ENCODE measurements around the gene COMMD1.
"Not testable (repeated sequence)": the region's sequence is repeated elsewhere in the genome, so short reads cannot be mapped to it uniquely, and the experiment has no call there.

COMMD1 gene

GRCh38 chr2:62118160-62118559 is 212.7 kb downstream of the COMMD1 start:
- H3K4me1 ChIP-seq (ENCODE audit: control insufficient read depth, insufficient read depth, low read length) = peaks cover 14% of the 10 kb centered on the region
- no peak overlapping the region for H3K9ac ChIP-seq (ENCODE audit: low read length)
- no peaks in the 10 kb centered on the region for H3K27me3 ChIP-seq (ENCODE audit: control insufficient read depth, insufficient read depth, low read length)
- no peak overlapping the region for H3K27ac ChIP-seq (ENCODE audit: low read depth, low read length)
- no peaks in the 10 kb centered on the region for H3K36me3 ChIP-seq (ENCODE audit: control insufficient read depth, insufficient read depth, low read length)
- H3K4me3 ChIP-seq (ENCODE audit: low read depth, low read length) = no peak overlapping the region
- no peaks in the 10 kb centered on the region for H3K9me3 ChIP-seq (ENCODE audit: control insufficient read depth, insufficient read depth, low read depth, low read length)

GRCh38 chr2:62119311-62119974 is 214.0 kb downstream of the COMMD1 start:
- peaks cover 11% of the 10 kb centered on the region for H3K4me1 ChIP-seq (ENCODE audit: control insufficient read depth, insufficient read depth, low read length)
- no peaks in the 10 kb centered on the region for H3K9me3 ChIP-seq (ENCODE audit: control insufficient read depth, insufficient read depth, low read depth, low read length)
- no peak overlapping the region for H3K9ac ChIP-seq (ENCODE audit: low read length)
- H3K36me3 ChIP-seq (ENCODE audit: control insufficient read depth, insufficient read depth, low read length) = no peaks in the 10 kb centered on the region
- no peak overlapping the region for H3K4me3 ChIP-seq (ENCODE audit: low read depth, low read length)
- H3K27ac ChIP-seq (ENCODE audit: low read depth, low read length) = no peak overlapping the region
- no peaks in the 10 kb centered on the region for H3K27me3 ChIP-seq (ENCODE audit: control insufficient read depth, insufficient read depth, low read length)

GRCh38 chr2:62126239-62126638 is 220.8 kb downstream of the COMMD1 start:
- not testable (repeated sequence) for H3K4me3 ChIP-seq (ENCODE audit: low read depth, low read length); H3K27ac ChIP-seq (ENCODE audit: low read depth, low read length); H3K36me3 ChIP-seq (ENCODE audit: control insufficient read depth, insufficient read depth, low read length); H3K9me3 ChIP-seq (ENCODE audit: control insufficient read depth, insufficient read depth, low read depth, low read length); H3K9ac ChIP-seq (ENCODE audit: low read length); H3K4me1 ChIP-seq (ENCODE audit: control insufficient read depth, insufficient read depth, low read length); H3K27me3 ChIP-seq (ENCODE audit: control insufficient read depth, insufficient read depth, low read length)

GRCh38 chr2:62133320-62133823 is 227.9 kb downstream of the COMMD1 start:
- no peak overlapping the region for H3K9ac ChIP-seq (ENCODE audit: low read length)
- no peaks in the 10 kb centered on the region for H3K27me3 ChIP-seq (ENCODE audit: control insufficient read depth, insufficient read depth, low read length)
- H3K9me3 ChIP-seq (ENCODE audit: control insufficient read depth, insufficient read depth, low read depth, low read length) = no peaks in the 10 kb centered on the region
- H3K27ac ChIP-seq (ENCODE audit: low read depth, low read length) = no peak overlapping the region
- peaks cover 2% of the 10 kb centered on the region; the same call in 1 of the 2 replicates for H3K4me1 ChIP-seq (ENCODE audit: control insufficient read depth, insufficient read depth, low read length)
- H3K36me3 ChIP-seq (ENCODE audit: control insufficient read depth, insufficient read depth, low read length) = no peaks in the 10 kb centered on the region
- H3K4me3 ChIP-seq (ENCODE audit: low read depth, low read length) = no peak overlapping the region

- H3K36me3 ChIP-seq (ENCODE audit: control insufficient read depth, insufficient read depth, low read length) = no peaks in the 10 kb centered on the region
- peaks cover 2% of the 10 kb centered on the region; the same call in 1 of the 2 replicates for H3K4me1 ChIP-seq (ENCODE audit: control insufficient read depth, insufficient read depth, low read length)
Measured at GRCh38 chr2:62136956-62137830, 231.7 kb downstream of the COMMD1 start.

GRCh38 chr2:62140426-62141141 is 235.1 kb downstream of the COMMD1 start:
- Histone ChIP-seq H3K36me3 (ENCODE audit: control insufficient read depth, insufficient read depth, low read length) (no peaks in the 10 kb centered on the region), H3K27ac (ENCODE audit: low read depth, low read length) (no peak overlapping the region), H3K27me3 (ENCODE audit: control insufficient read depth, insufficient read depth, low read length) (no peaks in the 10 kb centered on the region), H3K9me3 (ENCODE audit: control insufficient read depth, insufficient read depth, low read depth, low read length) (no peaks in the 10 kb centered on the region), H3K4me1 (ENCODE audit: control insufficient read depth, insufficient read depth, low read length) (peaks cover 7% of the 10 kb centered on the region; the same call in 1 of the 2 replicates), H3K9ac (ENCODE audit: low read length) (no peak overlapping the region), H3K4me3 (ENCODE audit: low read depth, low read length) (no peak overlapping the region)

More at GRCh38 chr2:62136956-62137830, 231.7 kb downstream of the COMMD1 start:
- Histone ChIP-seq H3K9ac (ENCODE audit: low read length) (no peak overlapping the region), H3K27ac (ENCODE audit: low read depth, low read length) (no peak overlapping the region), H3K27me3 (ENCODE audit: control insufficient read depth, insufficient read depth, low read length) (no peaks in the 10 kb centered on the region), H3K9me3 (ENCODE audit: control insufficient read depth, insufficient read depth, low read depth, low read length) (no peaks in the 10 kb centered on the region), H3K4me3 (ENCODE audit: low read depth, low read length) (no peak overlapping the region)

GRCh38 chr2:62141142-62141740 is 235.8 kb downstream of the COMMD1 start:
- peaks cover 7% of the 10 kb centered on the region; the same call in 1 of the 2 replicates for H3K4me1 ChIP-seq (ENCODE audit: control insufficient read depth, insufficient read depth, low read length)
- no peak overlapping the region for H3K4me3 ChIP-seq (ENCODE audit: low read depth, low read length)
- H3K9me3 ChIP-seq (ENCODE audit: control insufficient read depth, insufficient read depth, low read depth, low read length) = no peaks in the 10 kb centered on the region
- no peaks in the 10 kb centered on the region for H3K27me3 ChIP-seq (ENCODE audit: control insufficient read depth, insufficient read depth, low read length)
- H3K27ac ChIP-seq (ENCODE audit: low read depth, low read length) = no peak overlapping the region
- H3K9ac ChIP-seq (ENCODE audit: low read length) = no peak overlapping the region
- H3K36me3 ChIP-seq (ENCODE audit: control insufficient read depth, insufficient read depth, low read length) = no peaks in the 10 kb centered on the region

- Histone ChIP-seq H3K36me3 (ENCODE audit: control insufficient read depth, insufficient read depth, low read length) (no peaks in the 10 kb centered on the region), H3K9me3 (ENCODE audit: control insufficient read depth, insufficient read depth, low read depth, low read length) (no peaks in the 10 kb centered on the region), H3K9ac (ENCODE audit: low read length) (no peak overlapping the region), H3K27ac (ENCODE audit: low read depth, low read length) (no peak overlapping the region), H3K4me1 (ENCODE audit: control insufficient read depth, insufficient read depth, low read length) (peaks cover 5% of the 10 kb centered on the region; the same call in 1 of the 2 replicates), H3K4me3 (ENCODE audit: low read depth, low read length) (no peak overlapping the region), H3K27me3 (ENCODE audit: control insufficient read depth, insufficient read depth, low read length) (no peaks in the 10 kb centered on the region)
Measured at GRCh38 chr2:62142054-62142453, 236.6 kb downstream of the COMMD1 start.

- Histone ChIP-seq H3K9ac (ENCODE audit: low read length) (no peak overlapping the region), H3K27ac (ENCODE audit: low read depth, low read length) (no peak overlapping the region), H3K4me1 (ENCODE audit: control insufficient read depth, insufficient read depth, low read length) (peaks cover 5% of the 10 kb centered on the region; the same call in 1 of the 2 replicates), H3K4me3 (ENCODE audit: low read depth, low read length) (no peak overlapping the region), H3K9me3 (ENCODE audit: control insufficient read depth, insufficient read depth, low read depth, low read length) (no peaks in the 10 kb centered on the region), H3K36me3 (ENCODE audit: control insufficient read depth, insufficient read depth, low read length) (no peaks in the 10 kb centered on the region), H3K27me3 (ENCODE audit: control insufficient read depth, insufficient read depth, low read length) (no peaks in the 10 kb centered on the region)
Measured at GRCh38 chr2:62143696-62144095, 238.2 kb downstream of the COMMD1 start.

- no peaks in the 10 kb centered on the region for H3K9me3 ChIP-seq (ENCODE audit: control insufficient read depth, insufficient read depth, low read depth, low read length)
- no peak overlapping the region for H3K4me3 ChIP-seq (ENCODE audit: low read depth, low read length)
- no peak overlapping the region for H3K9ac ChIP-seq (ENCODE audit: low read length)
- H3K27me3 ChIP-seq (ENCODE audit: control insufficient read depth, insufficient read depth, low read length) = no peaks in the 10 kb centered on the region
- no peak overlapping the region for H3K27ac ChIP-seq (ENCODE audit: low read depth, low read length)
- H3K4me1 ChIP-seq (ENCODE audit: control insufficient read depth, insufficient read depth, low read length) = peaks cover 5% of the 10 kb centered on the region; the same call in 1 of the 2 replicates
- H3K36me3 ChIP-seq (ENCODE audit: control insufficient read depth, insufficient read depth, low read length) = no peaks in the 10 kb centered on the region
Measured at GRCh38 chr2:62144689-62145477, 239.4 kb downstream of the COMMD1 start.

All from HUES6 (cell line).